GM18858 (cell line): ENCODE data around the gene CTDSP2.
"Not testable (repeated sequence)": the region's sequence is repeated elsewhere in the genome, so short reads cannot be mapped to it uniquely, and the experiment has no call there.

Experiments
- ATAC-seq: cut with Tn5 transposase; IDR thresholded peaks from one replicate; pipeline ENCODE4 v1.9.1; 2021; ENCODE audit not compliant: unreplicated experiment

The CTDSP2 gene

GRCh38 chr12:57882575-57882974, 36.0 kb upstream of the CTDSP2 start:
- no peak for ATAC-seq

- ATAC-seq: no peak
Measured at GRCh38 chr12:57881475-57881874, 34.9 kb upstream of the CTDSP2 start.

GRCh38 chr12:57881035-57881434, 34.5 kb upstream of the CTDSP2 start:
- not testable (repeated sequence) for ATAC-seq

- no peak for ATAC-seq
Measured at GRCh38 chr12:57877876-57878275, 31.3 kb upstream of the CTDSP2 start.

GRCh38 chr12:57875753-57876547, 29.4 kb upstream of the CTDSP2 start:
- no peak for ATAC-seq

- ATAC-seq: no peak
Measured at GRCh38 chr12:57874166-57875108, 27.9 kb upstream of the CTDSP2 start.

- ATAC-seq: no peak
Measured at GRCh38 chr12:57872362-57872761, 25.8 kb upstream of the CTDSP2 start.

- ATAC-seq: no peak
Measured at GRCh38 chr12:57869927-57870318, 23.4 kb upstream of the CTDSP2 start.

GRCh38 chr12:57869298-57869926, 22.9 kb upstream of the CTDSP2 start:
- ATAC-seq: no peak

GRCh38 chr12:57868851-57869268, 22.3 kb upstream of the CTDSP2 start:
- ATAC-seq: no peak

- ATAC-seq: no peak
Measured at GRCh38 chr12:57868221-57868620, 21.7 kb upstream of the CTDSP2 start.

- no peak for ATAC-seq
Measured at GRCh38 chr12:57866308-57867019, 19.9 kb upstream of the CTDSP2 start.

- ATAC-seq: peak; percentile 44
Measured at GRCh38 chr12:57865084-57865751, 18.7 kb upstream of the CTDSP2 start.

- ATAC-seq: no peak
Measured at GRCh38 chr12:57864442-57865083, 18.0 kb upstream of the CTDSP2 start.

- ATAC-seq: no peak
Measured at GRCh38 chr12:57863676-57864075, 17.1 kb upstream of the CTDSP2 start.

- no peak for ATAC-seq
Measured at GRCh38 chr12:57861967-57862366, 15.4 kb upstream of the CTDSP2 start.

GRCh38 chr12:57860883-57861282, 14.4 kb upstream of the CTDSP2 start:
- ATAC-seq: not testable (repeated sequence)

GRCh38 chr12:57859121-57859520, 12.6 kb upstream of the CTDSP2 start:
- ATAC-seq: no peak

- not testable (repeated sequence) for ATAC-seq
Measured at GRCh38 chr12:57858123-57858522, 11.6 kb upstream of the CTDSP2 start.

- no peak for ATAC-seq
Measured at GRCh38 chr12:57854965-57855364, 8.4 kb upstream of the CTDSP2 start.
